GM13976 (cell line): ENCODE measurements around the gene CIROP.
A peak's percentile ranks its signal among the peaks of the same experiment; 100 is the strongest.

Experiments used
- DNase-seq: peaks from one replicate; pipeline ENCODE4 v3.0.0; 2012; ENCODE audit warnings: low spot score
- in situ Hi-C: fragments of 300-500 bp; cut with MboI; formaldehyde crosslinking; loops from one replicate; pipeline ENCODE4 v1.12.0; 2022; ENCODE audit warnings: low sequenced_read_pairs, mixed read lengths, inconsistent platforms; ENCODE audit not compliant: unreplicated experiment
- TF ChIP-seq, protein P1 (sequence below): IDR thresholded peaks from 2 replicates; pipeline ENCODE4 v1.5.1; 2012; ENCODE audit warnings: borderline replicate concordance, mild to moderate bottlenecking; ENCODE audit not compliant: insufficient read depth; ENCODE audit errors: extremely low read depth, missing control alignments, control extremely low read depth

The CIROP gene

GRCh38 chr14:23069413-23069806 is 35.4 kb downstream of the CIROP start:
- TF ChIP-seq, protein P1, sequence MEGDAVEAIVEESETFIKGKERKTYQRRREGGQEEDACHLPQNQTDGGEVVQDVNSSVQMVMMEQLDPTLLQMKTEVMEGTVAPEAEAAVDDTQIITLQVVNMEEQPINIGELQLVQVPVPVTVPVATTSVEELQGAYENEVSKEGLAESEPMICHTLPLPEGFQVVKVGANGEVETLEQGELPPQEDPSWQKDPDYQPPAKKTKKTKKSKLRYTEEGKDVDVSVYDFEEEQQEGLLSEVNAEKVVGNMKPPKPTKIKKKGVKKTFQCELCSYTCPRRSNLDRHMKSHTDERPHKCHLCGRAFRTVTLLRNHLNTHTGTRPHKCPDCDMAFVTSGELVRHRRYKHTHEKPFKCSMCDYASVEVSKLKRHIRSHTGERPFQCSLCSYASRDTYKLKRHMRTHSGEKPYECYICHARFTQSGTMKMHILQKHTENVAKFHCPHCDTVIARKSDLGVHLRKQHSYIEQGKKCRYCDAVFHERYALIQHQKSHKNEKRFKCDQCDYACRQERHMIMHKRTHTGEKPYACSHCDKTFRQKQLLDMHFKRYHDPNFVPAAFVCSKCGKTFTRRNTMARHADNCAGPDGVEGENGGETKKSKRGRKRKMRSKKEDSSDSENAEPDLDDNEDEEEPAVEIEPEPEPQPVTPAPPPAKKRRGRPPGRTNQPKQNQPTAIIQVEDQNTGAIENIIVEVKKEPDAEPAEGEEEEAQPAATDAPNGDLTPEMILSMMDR = no peak
- DNase-seq = no peak
- in situ Hi-C loops = no loop called here

- TF ChIP-seq, protein P1 = peak; percentile 97
- in situ Hi-C loops = no loop called here
- DNase-seq = peak; percentile 92
These were observed 35.9 kb downstream of the CIROP start for GRCh38 chr14:23068789-23069412.

- in situ Hi-C loops = no loop called here
- DNase-seq = peak; percentile 21
- TF ChIP-seq, protein P1 = no peak
These were observed 36.7 kb downstream of the CIROP start for GRCh38 chr14:23067847-23068788.

DNA sequence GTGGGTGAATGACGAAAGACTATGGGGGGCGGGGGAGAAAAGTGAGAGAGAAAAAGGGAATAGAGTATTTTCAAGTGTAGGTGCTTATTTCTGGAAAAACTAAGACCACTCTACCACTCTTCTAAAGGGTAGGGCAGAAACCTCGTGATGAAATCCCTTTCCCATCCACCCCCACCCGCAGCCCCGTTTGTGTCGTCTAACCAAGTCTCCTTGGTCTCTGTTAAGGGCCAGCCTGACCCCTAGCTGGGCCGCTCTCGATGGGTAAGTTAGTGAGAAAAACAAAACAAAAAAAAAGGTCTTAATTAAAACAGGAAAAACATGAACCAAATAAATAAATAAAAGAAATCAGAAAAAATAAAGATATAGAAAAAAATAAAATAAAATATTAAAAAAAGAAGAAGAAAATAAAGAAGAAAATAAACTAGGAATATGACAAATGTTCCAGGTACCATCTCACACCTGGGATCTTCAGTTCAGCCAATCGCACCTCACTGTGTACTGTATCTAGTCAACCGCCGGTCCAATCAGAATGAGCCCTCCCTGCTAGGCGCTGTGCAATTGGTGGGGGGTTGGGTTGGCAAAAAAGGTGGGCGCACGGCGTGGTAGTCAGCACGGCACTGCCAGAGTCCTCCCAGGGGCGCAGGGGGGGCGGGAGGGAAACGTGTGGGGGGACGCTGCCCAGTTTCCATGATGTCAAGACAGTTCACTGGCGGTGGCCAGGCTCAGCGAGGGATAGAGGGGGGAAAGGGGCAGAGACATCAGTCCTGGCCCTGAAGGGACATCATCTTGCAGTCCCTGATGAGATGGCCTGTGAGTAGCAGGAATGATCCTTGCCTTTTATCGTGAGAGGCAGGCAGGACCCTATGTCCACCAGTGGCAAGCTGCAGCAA is 37.7 kb downstream of the CIROP start:
- peak; percentile 9 for DNase-seq
- in situ Hi-C loops = no loop called here

DNA sequence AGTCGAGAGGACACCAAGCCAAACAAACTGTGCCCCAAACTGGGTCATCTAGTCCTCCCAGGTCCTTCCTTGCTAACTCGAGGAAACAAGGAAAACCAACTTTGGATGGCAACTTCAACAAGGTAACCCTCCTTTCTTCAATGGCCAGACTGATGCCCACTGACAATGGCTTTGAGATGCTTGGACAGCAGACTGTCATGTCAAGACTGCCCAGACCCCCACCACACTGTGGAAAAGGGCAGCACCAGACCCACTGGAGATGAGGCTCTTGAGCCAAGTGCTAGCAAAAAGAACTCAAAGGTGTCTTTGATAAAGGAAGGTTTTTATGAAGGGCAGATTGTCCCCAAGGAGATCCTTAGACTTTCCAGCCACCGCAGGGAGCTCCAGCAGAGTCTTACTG is 38.4 kb downstream of the CIROP start:
- TF ChIP-seq, protein P1 = no peak
- DNase-seq = peak; percentile 8
- in situ Hi-C loops = no loop called here

More for the DNA sequence above, 37.7 kb downstream of the CIROP start:
- TF ChIP-seq, protein P1 = no peak

GRCh38 chr14:23063601-23064000 is 41.2 kb downstream of the CIROP start:
- TF ChIP-seq, protein P1 = no peak
- no peak for DNase-seq
- in situ Hi-C loops = no loop called here
